Measurements from ENCODE around the gene KBTBD7. TPM values are rescaled to one million over a fixed set of nuclear protein-coding genes. Genes with fewer than 3 reads are reported as not detected.

Gene KBTBD7
- total and polyA plus RNA-seq, 2 donors (not counting 3 experiments of a cell fraction or from before 2014, with no cell fraction given): 2.1 to 4.4 TPM

DNA sequence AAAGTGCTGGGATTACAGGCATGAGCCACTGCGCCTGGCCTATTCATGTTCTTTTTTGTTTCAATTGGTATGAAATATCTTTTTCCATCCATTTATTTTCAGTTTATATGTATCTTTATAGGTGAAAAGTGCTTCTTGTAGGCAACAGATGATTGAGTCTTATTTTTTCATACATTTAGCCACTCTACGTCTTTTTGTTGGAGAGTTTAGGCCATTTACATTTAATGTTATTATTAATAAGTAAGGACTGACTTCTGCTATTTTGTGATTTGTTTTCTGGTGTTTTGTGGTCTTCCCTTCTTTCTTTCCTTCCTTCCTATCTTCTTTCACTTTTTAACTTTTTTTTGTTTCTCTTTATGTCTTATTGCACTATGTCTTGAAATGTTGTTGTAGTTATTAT, 16.7 kb upstream of the KBTBD7 start:
- Histone ChIP-seq H3K4me2 (ENCODE audit: insufficient read depth, low read length) (no peak overlapping the region), H3K9me1 (replicated peaks; ENCODE audit: control insufficient read depth, extremely low read depth, insufficient read depth, low read length) (no peaks in the 10 kb centered on the region), H2AFZ (ENCODE audit: low read depth, low read length) (no peak overlapping the region), H3K9me3 (replicated peaks; ENCODE audit: control insufficient read depth, insufficient read depth, low read length) (no peaks in the 10 kb centered on the region), H4K20me1 (replicated peaks; ENCODE audit: control insufficient read depth, extremely low read depth, insufficient read depth, low read length) (no peaks in the 10 kb centered on the region), H3K36me3 (ENCODE audit: control insufficient read depth in 2 of 2, extremely low read depth in 1 of 2, insufficient read depth in 2 of 2, low read length in 2 of 2) (no peaks in the 10 kb centered on the region), H3K4me1 (ENCODE audit: control insufficient read depth, extremely low read depth, insufficient read depth, low read length) (peaks cover 5% of the 10 kb centered on the region), H3K9ac (replicated peaks; ENCODE audit: extremely low read depth, insufficient read depth, low read length) (no peak overlapping the region), H3K4me3 (replicated peaks in 1 of 3; ENCODE audit: insufficient read depth in 1 of 3, low read depth in 1 of 3, low read length in 3 of 3) (no peak overlapping the region), H3K27ac (ENCODE audit: insufficient read depth, low read depth, low read length) (no peak overlapping the region), H3K27me3 (ENCODE audit: control insufficient read depth in 2 of 2, insufficient read depth in 2 of 2, low read length in 2 of 2) (no peaks in the 10 kb centered on the region), H3K79me2 (ENCODE audit: control insufficient read depth, insufficient read depth, low read length) (no peaks in the 10 kb centered on the region)
- intact Hi-C loops (cut with micrococcal nuclease) (no loop called here), dilution Hi-C loops (cut with MboI; ENCODE audit: extremely low pct_ligation_motif_present, low sequenced_read_pairs) (no loop called here)
- ChIA-PET CTCF (no interaction called here), POLR2A (no interaction called here)
- FAIRE-seq (no peak), DNase-seq (ENCODE audit: low read depth, low spot score) (no peak)
- TF ChIP-seq MYC (IDR thresholded peaks at IDR 0.05; ENCODE audit: low read depth, low read length): no peak
- no peak for TF ChIP-seq CTCF (IDR thresholded peaks at IDR 0.05; ENCODE audit: extremely low read depth in 1 of 2, insufficient read depth in 1 of 2, low read depth in 1 of 2, low read length in 2 of 2)
- TF ChIP-seq GATA2 (IDR thresholded peaks at IDR 0.05; ENCODE audit: insufficient read depth, insufficient read length, low read depth, low read length): no peak
- TF ChIP-seq MAX (IDR thresholded peaks at IDR 0.05; ENCODE audit: insufficient read depth, insufficient read length): no peak
- TF ChIP-seq FOS (IDR thresholded peaks at IDR 0.05; ENCODE audit: borderline replicate concordance, insufficient read depth, low read length): no peak
- no peak for TF ChIP-seq POLR2AphosphoS5 (IDR thresholded peaks at IDR 0.05; ENCODE audit: insufficient read depth, low read depth, low read length)
- TF ChIP-seq EZH2 (IDR thresholded peaks at IDR 0.05; ENCODE audit: borderline replicate concordance, low read depth, low read length, severe bottlenecking): no peak
- no peak for TF ChIP-seq POLR2A (IDR thresholded peaks at IDR 0.05; ENCODE audit: low read depth, low read length)
- no peak for TF ChIP-seq JUN (IDR thresholded peaks at IDR 0.05; ENCODE audit: borderline replicate concordance, insufficient read depth, insufficient read length, low read depth)
- BruUV-seq (replicated peaks): no TSS peak

Measured in endothelial cell of umbilical vein (primary cell).